NK-92 treated with Interleukin-12 subunit alpha and Interleukin-12 subunit beta, amount 100 ng/mL, for 24 hours (cell line): ENCODE results near the gene SRGAP1.
"Not testable (repeated sequence)": the region's sequence is repeated elsewhere in the genome, so short reads cannot be mapped to it uniquely, and the experiment has no call there.

Experiments used
- DNase-seq: peaks from one replicate; lab custom pipeline; 2025; lab: John Stamatoyannopoulos, UW

The SRGAP1 gene

DNA sequence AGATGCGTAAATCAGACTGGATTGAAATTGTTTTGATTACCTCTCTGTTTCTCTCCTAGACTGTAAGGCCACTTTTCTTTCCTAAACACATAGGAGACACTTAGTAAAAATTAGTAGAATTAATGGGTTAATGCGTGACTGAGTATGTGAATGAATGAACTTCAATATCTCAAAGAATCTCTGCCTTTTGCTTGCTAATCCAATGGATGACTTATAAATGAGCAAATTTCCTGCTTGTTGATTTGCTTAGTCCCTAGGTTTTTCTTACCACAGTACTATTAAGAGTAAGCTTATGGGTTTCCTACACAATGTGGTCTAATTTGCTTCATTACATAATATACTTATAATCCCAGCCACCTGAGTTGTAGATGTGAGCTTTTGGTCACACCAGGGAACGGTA, 164.1 kb downstream of the SRGAP1 start:
- no peak for DNase-seq

DNA sequence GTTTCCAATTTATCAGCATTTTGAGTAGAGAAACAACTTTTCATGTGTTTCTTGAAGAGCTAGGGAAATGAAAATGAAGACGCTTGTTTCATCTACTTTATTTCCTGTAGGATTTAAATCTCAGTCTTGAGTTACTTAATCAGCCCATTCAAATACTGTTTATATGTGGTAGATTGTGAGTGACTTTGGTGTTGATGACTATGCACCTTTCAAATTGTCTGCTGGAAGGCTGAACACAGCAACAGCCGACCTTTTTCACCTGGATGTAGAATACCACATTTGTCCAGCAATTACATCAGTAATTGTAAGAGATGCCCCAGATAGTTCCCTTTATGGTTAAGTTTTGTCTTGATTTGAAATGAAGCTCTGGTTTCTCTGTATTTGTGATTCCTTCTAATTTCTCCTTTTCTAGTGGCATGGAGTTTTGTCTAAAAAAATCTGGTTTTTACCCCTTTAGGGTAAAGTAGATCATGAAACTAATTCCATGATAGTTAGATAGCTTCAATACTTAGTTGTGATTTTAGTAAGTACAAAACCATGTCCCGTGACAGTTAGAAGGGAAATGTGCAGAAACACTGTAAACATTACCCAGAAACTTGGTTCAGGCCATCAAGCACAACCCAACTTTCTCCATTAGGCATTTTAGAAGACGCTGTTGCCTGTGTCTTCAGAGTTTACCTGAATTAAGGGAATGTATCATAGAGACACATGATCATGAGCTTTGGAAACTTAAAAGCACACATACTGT, 165.0 kb downstream of the SRGAP1 start:
- no peak for DNase-seq

DNA sequence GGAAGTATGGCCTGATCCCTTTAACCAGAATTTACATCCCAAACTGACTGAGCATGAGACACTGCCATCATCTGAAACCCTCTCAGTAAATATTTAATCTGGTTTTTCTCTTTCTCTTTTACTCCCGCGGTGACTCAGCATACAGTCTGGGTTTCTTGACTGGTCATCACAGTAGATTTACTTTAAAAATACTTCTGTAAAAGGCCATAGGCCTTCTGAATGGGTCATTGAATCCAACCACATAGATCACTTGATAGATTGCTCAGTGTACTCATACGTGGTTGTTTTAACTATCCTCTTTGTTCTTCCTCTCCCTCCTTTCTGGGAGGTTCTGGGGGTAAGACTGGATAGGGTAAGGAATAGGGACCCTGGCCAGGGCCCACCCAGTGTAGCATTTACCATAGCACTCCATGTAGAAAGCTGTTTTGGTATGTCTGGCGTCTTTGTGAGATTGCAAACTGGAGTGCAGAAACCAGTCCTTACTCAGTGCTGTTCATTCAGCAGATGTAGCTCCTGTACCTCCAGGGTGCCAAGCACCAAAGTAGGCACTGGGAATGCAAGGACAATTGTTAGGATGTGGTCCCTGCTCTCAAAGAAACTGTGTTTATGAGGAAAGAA, 165.7 kb downstream of the SRGAP1 start:
- DNase-seq: no peak

DNA sequence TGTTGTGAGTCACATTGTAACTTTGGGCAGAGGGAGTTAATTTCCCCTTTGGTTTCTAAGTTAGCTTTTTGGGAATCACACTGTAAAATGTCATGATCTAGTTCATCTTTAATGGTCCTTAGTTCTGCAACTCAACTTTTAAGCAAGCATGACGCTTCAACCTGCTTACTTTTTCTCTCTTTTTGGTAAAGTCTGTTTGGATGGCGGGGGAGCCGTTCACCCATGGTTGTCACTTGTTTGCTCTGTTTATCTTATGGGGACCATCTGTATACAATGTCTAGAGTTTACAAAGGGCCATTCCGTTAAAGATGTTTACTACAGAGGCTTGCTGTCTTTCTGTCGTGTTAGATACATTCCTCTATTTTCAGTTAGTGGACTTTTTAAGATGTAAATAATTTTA, 172.0 kb downstream of the SRGAP1 start:
- DNase-seq: no peak

DNA sequence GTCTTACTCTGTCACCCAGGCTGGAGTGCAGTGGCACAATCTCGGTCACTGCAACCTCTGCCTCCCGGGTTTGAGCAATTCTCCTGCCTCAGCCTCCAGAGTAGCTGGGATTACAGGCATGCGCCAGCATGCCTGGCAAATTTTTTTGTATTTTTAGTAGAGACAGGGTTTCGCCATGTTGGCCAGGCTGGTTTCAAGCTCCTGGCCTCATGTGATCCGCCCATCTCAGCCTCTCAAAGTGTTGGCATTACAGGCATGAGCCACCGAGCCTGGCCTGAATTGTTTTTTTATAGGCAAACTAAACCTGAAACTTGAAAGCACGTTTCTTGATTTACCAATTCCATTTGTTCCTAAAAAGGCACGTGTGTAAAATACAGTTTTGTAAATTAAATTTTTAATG, 173.6 kb downstream of the SRGAP1 start:
- DNase-seq: not testable (repeated sequence)

DNA sequence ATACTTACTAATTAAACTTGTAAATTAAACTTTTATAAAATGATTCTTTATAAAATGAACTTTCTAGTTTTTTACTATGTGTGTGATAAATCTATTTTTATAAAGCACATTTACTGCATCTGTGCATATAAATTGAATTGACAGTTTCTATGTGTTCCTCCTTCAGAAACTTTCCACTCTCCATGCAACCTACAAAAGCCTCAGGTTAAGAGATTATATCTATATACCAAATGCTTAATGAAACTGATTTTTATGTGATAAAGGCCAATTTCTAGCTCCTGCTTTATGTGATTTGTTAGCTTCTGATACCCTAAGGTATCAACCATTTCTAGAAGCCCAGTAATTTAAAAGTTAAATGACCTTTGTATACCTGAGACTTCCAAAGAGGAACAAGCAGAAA, 174.0 kb downstream of the SRGAP1 start:
- DNase-seq: no peak

DNA sequence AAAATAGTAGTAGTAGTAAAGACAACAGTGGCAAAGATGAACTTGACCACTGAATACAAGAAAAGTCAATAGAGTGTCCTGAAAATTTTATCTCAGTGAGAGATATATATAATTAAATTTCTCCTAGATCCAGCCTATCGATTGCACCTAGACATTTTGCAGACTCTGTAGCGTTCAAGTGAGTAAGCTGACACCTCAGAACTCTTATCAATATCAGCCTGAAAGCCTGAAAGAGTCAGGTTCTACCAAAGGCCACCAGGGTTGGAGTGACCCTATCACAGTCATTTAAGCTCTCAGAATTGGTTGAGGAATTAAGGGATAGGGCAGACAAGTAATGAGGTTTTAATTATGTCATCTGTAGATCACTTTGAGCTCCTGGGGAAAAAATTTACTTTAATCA, 174.6 kb downstream of the SRGAP1 start:
- DNase-seq: no peak

DNA sequence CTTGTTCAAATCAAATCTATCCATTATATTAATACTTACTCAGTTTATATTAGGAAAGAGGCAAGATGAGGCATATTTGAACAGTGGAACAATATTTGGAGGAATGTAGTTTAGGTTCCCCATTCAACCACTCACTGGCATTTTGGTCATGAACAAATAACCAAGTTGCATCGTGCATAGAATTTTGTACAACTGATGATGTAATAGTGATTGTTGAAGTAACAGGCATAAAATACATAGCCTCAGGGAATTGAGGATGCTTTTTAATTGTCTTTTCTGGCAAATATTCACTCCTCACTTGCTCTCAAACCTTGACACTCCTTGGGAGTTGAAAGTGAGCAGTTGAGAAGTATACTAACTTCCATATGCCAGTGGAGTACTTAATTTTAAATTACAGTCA, 175.2 kb downstream of the SRGAP1 start:
- DNase-seq: no peak

DNA sequence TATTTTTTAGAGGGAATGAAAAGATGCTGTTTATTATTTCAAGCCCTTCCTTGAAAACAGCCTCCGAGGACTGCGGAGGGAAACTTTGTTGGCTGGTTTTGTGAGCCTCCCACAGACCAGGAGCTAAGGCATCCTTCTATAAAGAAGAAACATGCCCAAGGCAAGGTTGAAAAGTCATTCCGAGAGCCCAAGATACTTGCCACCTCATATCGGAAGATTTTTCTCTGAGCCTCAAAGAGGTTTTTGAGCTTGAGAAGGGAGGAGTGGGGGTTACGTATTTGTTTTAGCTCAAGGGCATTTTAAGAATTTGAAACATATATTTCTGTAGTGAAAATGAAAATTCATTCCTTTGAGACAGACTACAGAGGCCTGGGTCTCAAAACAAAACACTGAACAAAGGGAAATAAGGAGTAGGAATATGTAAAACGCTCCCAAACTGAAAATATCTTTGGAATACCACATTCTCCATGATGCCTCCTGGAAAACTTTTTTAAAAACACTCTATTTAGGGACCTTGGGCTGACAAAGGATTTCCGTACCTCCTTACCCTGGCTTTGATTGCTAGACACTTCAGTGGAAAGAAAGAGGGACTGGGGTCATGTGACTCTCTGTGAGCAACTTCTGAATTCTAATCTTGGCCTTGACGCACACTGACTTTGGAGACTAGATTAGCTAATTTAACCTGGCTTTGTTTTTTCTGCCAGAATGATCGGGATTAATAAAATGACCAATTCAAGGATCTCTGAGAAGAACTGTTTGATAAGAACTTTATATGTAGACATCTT, 180.9 kb downstream of the SRGAP1 start:
- no peak for DNase-seq

DNA sequence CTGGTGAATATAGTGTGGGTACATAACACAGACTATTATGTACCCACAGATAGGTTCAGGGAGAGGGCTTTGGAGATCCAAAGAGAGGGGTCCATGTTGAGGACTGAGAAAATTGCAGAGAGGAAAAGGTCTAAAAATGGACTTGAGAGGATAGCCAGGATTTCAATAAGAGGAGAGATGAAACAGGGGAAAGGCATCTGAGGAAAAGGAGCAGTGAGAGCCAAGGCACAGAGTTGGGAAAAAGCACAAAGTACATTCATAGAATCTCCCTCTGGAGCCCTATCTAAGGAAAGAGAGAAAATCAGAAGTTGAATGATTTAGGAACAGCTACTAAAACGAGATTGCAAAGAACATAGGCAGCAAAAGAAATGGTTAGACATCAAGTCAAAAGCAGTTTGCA, 182.8 kb downstream of the SRGAP1 start:
- no peak for DNase-seq

DNA sequence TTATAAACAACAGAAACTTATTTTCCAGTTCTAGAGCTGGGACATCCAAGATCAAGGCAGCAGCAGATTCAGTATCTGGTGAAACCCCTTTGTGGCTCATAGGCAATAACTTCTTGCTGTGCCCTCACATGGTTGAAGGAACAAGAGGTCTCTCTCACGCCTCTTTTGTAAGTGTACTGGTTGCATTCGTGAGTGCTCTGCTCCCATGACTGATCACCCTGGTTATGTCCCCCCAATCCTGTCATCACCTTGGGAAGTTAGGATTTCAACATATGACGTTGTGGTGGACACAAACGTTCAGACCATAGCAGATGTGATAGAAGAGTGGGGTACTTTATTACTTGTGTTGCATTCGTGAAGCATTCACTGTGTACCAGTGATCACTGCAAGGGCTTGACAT, 184.0 kb downstream of the SRGAP1 start:
- no peak for DNase-seq

DNA sequence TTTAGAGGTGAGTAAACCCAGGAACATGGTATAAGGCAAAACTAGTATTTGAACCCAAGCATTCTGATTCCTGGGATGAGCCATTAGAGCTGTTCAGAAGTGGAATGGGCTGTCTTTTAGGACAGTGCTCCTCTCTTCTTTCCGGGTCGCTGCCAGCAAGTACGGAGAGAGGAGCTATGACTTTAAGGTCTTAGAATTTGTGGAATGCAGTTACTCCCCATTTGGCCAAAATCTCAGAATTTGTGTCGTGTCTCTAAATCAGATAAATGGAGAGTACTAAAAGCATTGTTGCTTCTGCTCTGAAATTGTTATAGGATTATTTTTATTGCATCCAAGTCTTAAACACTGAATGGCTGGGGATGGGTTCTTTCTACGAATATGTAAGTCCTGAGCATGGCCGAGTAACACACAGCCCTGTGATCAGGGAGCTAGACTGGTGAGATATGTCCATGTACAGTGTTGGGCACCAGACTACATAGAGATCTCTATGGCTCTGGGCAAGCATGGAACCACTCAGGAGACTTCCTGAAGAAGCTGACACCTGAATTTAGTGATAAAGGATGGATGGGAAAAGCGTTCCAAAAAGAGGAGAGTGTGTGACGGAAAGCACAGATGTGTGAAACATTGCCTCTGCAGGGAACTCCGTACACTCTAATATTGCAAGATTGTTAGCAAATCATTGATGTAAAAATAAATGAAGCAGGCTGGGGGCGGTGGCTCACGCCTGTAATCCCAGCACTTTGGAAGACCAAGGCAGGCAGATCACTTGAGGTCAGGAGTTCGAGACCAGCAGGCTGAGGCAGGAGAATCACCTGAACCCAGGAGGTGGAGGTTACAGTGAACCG, 184.7 kb downstream of the SRGAP1 start:
- DNase-seq: no peak

DNA sequence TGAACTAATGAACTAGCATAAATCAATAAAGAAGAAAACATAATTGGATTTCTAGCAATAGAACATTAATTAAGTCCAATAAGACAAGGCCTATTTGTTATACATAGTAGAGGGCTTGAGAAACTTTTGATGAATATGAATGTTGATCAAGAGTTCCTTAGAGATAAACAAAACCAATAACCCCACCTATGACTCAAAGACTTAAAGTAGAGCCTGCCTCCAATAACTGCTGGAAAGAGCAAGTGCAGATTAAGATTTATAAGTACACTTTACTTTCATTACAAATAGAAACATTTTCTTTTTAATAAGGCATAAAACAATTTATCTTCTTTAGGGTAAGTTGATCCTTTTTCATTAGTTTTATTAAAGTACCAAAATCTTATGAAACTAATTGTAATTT, 185.7 kb downstream of the SRGAP1 start:
- DNase-seq: no peak

DNA sequence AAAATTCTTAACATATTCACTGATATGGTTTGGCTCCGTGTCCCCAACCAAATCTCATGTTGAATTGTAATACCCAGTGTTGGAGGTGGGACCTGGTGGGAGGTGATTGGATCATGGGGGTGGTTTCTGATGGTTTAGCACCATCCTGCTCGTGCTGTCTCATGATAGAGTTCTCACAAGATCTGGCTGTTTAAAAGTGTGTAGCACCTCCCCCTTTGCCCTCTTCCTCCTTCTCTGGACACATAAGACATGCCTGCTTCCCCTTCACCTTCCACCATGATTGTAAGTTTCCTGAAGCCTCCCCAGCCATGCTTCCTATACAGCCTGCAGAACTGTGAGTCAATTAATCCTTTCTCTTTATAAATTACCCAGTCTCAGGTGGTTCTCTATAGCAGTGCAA, 189.6 kb downstream of the SRGAP1 start:
- DNase-seq: not testable (repeated sequence)

DNA sequence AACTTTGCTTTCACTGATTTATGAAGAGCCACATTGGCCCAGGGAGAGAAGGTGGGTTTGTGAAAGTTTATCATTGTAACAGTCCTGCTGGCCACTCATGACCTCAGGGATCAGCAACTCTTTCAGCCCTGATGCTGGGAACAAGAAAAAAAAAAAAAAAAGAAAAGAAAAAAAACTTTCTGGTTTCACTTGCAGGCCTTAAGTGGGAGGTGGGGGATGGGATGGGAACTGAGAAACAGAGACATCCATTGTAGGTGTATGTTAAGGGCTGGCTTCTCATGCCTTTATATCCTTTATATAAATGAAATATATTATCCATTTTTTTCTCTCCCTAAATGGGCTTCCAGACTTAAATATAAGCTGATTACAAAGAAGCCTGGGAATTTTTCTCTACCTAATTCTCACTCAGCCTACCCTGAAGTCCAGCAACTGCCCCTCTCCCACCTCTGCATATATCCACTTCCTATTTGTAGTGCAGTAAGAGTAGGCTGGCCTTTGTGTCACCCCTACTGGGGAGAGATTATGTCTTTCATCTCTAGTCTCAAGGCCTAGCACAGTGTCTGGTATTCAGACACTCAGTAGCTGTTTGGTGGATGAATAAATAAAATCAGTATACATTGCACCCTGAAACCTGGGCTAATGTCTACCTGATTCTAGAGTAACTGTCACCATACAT, 190.5 kb downstream of the SRGAP1 start:
- no peak for DNase-seq

DNA sequence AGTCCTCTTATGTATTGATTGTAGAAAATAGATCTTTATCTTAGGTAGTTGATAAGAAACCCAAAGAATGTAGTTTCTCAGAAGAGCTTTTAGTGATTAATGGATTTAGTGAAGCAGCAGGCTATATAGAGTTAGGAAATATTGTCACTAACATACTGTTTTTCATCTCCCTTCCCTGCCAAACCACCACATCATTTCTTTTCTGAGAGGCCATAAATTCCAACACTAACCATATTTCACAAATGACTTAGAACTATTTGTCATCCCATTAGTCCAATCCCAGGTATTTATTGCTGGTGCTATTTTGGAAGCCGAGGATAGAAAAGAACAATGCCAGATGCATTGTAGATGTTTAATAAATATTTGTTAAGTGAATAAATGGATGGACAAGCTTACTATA, 191.9 kb downstream of the SRGAP1 start:
- no peak for DNase-seq

DNA sequence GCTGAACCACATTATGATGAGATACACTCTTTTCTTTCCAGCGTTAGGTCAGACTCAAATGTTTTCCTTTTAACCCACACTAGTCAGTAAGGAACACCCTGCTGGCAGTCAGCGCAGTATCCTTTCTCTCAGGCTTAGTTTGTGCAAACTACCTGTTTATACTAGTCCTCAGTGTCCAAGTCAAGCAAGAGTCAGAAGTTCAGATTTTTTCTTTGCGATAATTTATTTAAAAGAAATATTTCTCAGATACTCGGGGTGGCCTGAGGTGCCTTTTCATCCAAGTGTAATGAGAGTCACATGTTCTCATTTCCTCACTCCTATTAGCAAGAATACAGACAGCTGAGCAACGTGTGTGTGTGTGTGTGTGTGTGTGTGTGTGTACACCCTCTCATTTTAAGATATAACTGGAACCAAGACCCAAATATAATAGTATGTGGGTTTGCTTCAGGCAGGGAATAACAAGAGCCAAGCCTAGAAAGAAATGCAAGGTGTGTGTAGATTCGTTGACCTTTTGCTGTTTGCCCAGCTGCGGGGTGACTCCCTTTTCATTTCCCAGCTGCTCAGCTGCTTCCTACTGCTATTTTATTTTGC, 194.9 kb downstream of the SRGAP1 start:
- no peak for DNase-seq

DNA sequence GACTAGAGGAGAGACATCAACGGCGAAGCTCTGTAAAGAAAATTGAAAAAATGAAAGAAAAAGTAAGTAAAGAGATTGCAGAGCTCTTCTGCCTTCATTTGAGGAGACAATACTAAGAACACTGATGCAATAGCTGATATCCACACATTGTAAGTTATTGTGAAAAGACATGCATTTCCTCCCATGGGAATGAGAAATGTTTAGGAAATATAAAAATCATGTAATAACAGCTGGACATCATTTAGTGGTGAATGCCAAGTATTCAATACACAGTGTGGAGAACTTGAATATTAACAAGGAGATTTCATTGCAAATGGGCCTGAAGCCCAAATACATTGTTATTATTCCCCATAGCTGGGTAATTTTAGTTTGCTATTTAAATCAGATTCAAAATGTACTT, 198.4 kb downstream of the SRGAP1 start:
- no peak for DNase-seq

DNA sequence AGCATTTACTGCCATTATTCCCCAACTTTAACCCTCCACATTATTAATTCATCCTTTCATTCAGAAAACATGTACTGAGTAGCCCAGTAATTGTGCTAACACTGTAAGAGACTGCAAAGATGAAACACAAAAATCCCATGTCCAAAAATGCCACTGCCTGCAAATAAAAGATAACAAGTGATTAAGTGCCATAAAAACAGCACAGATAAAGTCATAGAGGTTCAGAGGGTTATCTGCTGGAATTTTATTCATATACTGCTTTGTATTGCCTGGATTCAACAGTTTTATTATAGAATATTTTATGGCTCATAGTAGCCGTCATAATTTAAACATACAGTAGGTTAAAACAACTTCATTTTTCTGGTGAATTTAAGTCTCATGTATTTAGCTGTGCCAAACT, 199.7 kb downstream of the SRGAP1 start:
- no peak for DNase-seq

DNA sequence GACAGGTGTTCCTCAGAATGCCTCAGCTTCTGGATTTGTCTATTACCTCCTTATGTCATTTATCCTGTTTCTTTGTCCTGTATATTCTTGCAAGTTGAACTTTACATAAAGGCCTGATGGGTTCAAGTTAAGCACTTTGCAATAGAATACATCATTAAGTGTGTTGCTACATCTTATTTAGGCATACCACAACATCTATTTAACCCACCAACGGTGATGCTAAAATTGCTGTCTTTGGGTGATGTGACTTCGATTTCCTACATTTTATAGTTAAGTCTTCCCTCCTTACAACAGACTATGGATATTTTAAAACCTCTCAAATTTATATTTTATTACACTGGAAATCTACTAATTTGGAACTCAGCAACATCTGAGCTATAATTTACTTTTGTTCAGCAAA, 206.6 kb downstream of the SRGAP1 start:
- no peak for DNase-seq

DNA sequence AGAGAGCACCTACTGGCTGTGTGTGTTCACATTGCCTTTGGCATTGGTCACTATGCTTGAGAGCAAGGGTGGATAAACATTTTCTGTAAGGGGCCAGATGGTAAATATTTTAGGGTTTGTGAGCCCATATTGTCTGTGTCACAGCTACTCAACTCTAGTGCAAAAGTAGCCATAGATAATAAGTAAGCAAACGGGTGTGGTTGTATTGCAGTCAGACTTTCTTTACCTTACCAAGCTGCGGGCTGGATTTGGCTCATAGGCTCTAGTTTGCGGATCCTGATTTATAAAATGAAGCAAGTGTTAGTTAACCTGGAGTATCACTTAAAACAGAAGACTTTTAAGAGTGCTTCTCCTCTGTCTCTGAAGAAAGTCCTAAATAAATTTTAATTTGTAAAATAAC, 208.6 kb downstream of the SRGAP1 start:
- no peak for DNase-seq
